Heart right ventricle (tissue), 16 donors: ENCODE results near the gene SETBP1. TPM values are rescaled to one million over a fixed set of nuclear protein-coding genes. Genes with fewer than 3 reads are reported as not detected.

ENCODE experiments used
- ATAC-seq, 8 donors: fragments of 200-7000 bp; cut with Tn5 transposase; one replicate each; pipeline ENCODE4 v1.9.1; 2020; ENCODE audit warnings: mild to moderate bottlenecking in 8 of 8, moderate library complexity in 8 of 8, moderate number of reproducible peaks in 1 of 8
- DNase-seq, 2 donors: peaks; one replicate each; pipeline ENCODE4 v3.0.0-alpha.2; 2020
- H3K27ac ChIP-seq, 10 donors: fragments of 200-600 bp; sonication (generic) in 2 of 10; one replicate each; pipeline versions ENCODE4 v1.5.0 to v1.8.0; 2020 to 2022; ENCODE audit warnings: mild to moderate bottlenecking in 3 of 10
- H3K27me3 ChIP-seq, 7 donors: fragments of 200-600 bp; one replicate each; pipeline ENCODE4 v1.8.0; 2021 to 2022; ENCODE audit warnings: mild to moderate bottlenecking in 2 of 7
- H3K36me3 ChIP-seq, 9 donors: fragments of 200-600 bp; sonication (generic) in 1 of 9; one replicate each; pipeline versions ENCODE4 v1.5.0 to v1.8.0; 2020 to 2022; ENCODE audit warnings: mild to moderate bottlenecking in 2 of 9
- H3K4me1 ChIP-seq, 9 donors: fragments of 200-600 bp; sonication (generic) in 1 of 9; one replicate each; pipeline versions ENCODE4 v1.5.0 to v1.8.0; 2020 to 2022; ENCODE audit warnings: mild to moderate bottlenecking in 4 of 9
- H3K4me3 ChIP-seq, 10 donors: fragments of 200-600 bp; sonication (generic) in 2 of 10; one replicate each; pipeline versions ENCODE4 v1.5.0 to v1.8.0; 2020 to 2022; ENCODE audit warnings: mild to moderate bottlenecking in 7 of 10, moderate library complexity in 2 of 10
- H3K9me3 ChIP-seq, 11 donors: fragments of 200-600 bp in 10 of 11; sonication (generic) in 2 of 11; one replicate each; pipeline versions ENCODE4 v1.5.0 to v1.8.0; 2013 to 2022; ENCODE audit warnings: mild to moderate bottlenecking in 2 of 11, control low read depth in 1 of 11, moderate library complexity in 1 of 11
- CTCF ChIP-seq, 9 donors: fragments of 200-600 bp; sonication (generic) in 2 of 9; IDR thresholded peaks; one replicate each; pipeline versions ENCODE4 v1.5.0 to v1.8.0; 2021 to 2022; ENCODE audit warnings: antibody characterized with exemption in 9 of 9, mild to moderate bottlenecking in 5 of 9, moderate library complexity in 1 of 9
- WGBS, 2 donors: extraction: QIAGEN DNeasy Blood & Tissue Kit; methylation state at CpG; one replicate each; pipeline ENCODE4 v1.1.7; 2013; ENCODE audit warnings: inconsistent platforms in 1 of 2; 5-methylcytosine and 5-hydroxymethylcytosine counted together
- intact Hi-C, 10 donors: fragments of 100-400 bp; cut with DNase I; formaldehyde crosslinking; loops; one replicate each; pipeline versions ENCODE4 v1.11.1 to v1.14.2; 2022
- polyA plus RNA-seq, 2 donors: library from polyadenylated mRNA; stranded (reverse); fragments of 200-250 nt; gene quantifications; one replicate each; pipeline ENCODE4 v1.2.3, GENCODE V29; 2013
- total RNA-seq, 10 donors: library from RNA; stranded (reverse); fragmentation: NEBNext Ultra II Directional in 3 of 10; extraction: Animal tissue kit (Norgen Biotek cat#: 25700) in 3 of 10; gene quantifications; one replicate each; pipeline versions ENCODE4 v1.2.1 to v1.2.4, GENCODE V29; 2021 to 2023
- donor health status: Arrhythmogenic right ventricular cardiomyopathy.
- donor health status: ischemic (EF 13 %, LVEDD 7.1; RV severe dilation, severe dysfunction).
- donor health status: healthy with polysubstance abuse.
- donor health status: DM: no; HTN: yes; CAD: no.
- donor health status: DM: no; HTN: no; CAD: no.
- donor health status: ischemic (EF 25% LVEDD 6.9; RV normal size, moderate dysfunction).
- donor health status: ischemic (EF 25% LVEDD 5.7; RV mildly dilated, moderate dysfunction).
- donor health status: healthy.
- donor health status: DM: yes; HTN: yes; CAD: no.
- donor health status: Ischemic cardiomyopathy.
- donor health status: ischemic (EF 35%, LVEDD 5.7; RV mildly dilated, moderate dysfunction).
- donor health status: nonischemic (EF 11% LVEDD 7.7; RV severe dilation, severe dysfunction).
- donor health status: DM: yes; HTN: yes; CAD: no.
- donor health status: PGD.
- donor health status: ischemic (EF 29% LVEDD 5.4; RV normal size, mild dysfunction).
- donor health status: nonischemic (EF 23%, LVEDD 6.1; RV moderate dilation, normal function).

The SETBP1 gene
- total and polyA plus RNA-seq, 12 donors: 0.71 to 12.2 (median 6.1) TPM

- no peak for ATAC-seq
- H3K4me1 ChIP-seq: peaks cover 0 to 9% (median 0%) of the 10 kb centered on the region in 9 donors
- no peak for DNase-seq
- H3K9me3 ChIP-seq: no peaks in the 10 kb centered on the region
- intact Hi-C loops: no loop called here
- H3K36me3 ChIP-seq: no peaks in the 10 kb centered on the region
- H3K4me3 ChIP-seq: no peak overlapping the region
- WGBS, 2 donors: 72 to 77% methylated on average over 3 of the region's 3 CpGs
- no peak overlapping the region for H3K27ac ChIP-seq
- no peak for TF ChIP-seq CTCF (IDR thresholded peaks at IDR 0.05)
- no peaks in the 10 kb centered on the region for H3K27me3 ChIP-seq
Observed at GRCh38 chr18:45054636-45055035, 373.9 kb downstream of the SETBP1 start.

- intact Hi-C loops: no loop called here
- H3K4me3 ChIP-seq: no peak overlapping the region
- H3K27ac ChIP-seq: no peak overlapping the region
- TF ChIP-seq CTCF (IDR thresholded peaks at IDR 0.05): no peak
- no peaks in the 10 kb centered on the region for H3K27me3 ChIP-seq
- H3K4me1 ChIP-seq: no peaks in the 10 kb centered on the region
- WGBS, 2 donors: 95 to 97% methylated on average over 1 of the region's 1 CpG
- DNase-seq (no peak), ATAC-seq (no peak)
- no peaks in the 10 kb centered on the region for H3K36me3 ChIP-seq
- H3K9me3 ChIP-seq: no peaks in the 10 kb centered on the region
Observed at GRCh38 chr18:45055811-45056210, 375.1 kb downstream of the SETBP1 start.

GRCh38 chr18:45056926-45057325 lies 376.2 kb downstream of the SETBP1 start:
- Histone ChIP-seq H3K27ac (no peak overlapping the region), H3K4me1 (no peaks in the 10 kb centered on the region), H3K27me3 (no peaks in the 10 kb centered on the region), H3K4me3 (no peak overlapping the region), H3K9me3 (no peaks in the 10 kb centered on the region), H3K36me3 (no peaks in the 10 kb centered on the region)
- TF ChIP-seq CTCF (IDR thresholded peaks at IDR 0.05): no peak
- DNase-seq (no peak), ATAC-seq (no peak)
- intact Hi-C loops: no loop called here

- DNase-seq (no peak), ATAC-seq (no peak)
- Histone ChIP-seq H3K9me3 (no peaks in the 10 kb centered on the region), H3K36me3 (peaks cover 0 to 2% (median 0%) of the 10 kb centered on the region in 9 donors), H3K27ac (no peak overlapping the region), H3K4me3 (no peak overlapping the region), H3K4me1 (no peaks in the 10 kb centered on the region), H3K27me3 (no peaks in the 10 kb centered on the region)
- intact Hi-C loops: no loop called here
- no peak for TF ChIP-seq CTCF (IDR thresholded peaks at IDR 0.05)
- WGBS, 2 donors: 78 to 83% methylated on average over 4 of the region's 4 CpGs
Observed at GRCh38 chr18:45057955-45058600, 377.4 kb downstream of the SETBP1 start.
